PC-9 (cell line): ENCODE results near the gene PHACTR1. TPM values are rescaled to one million over a fixed set of nuclear protein-coding genes. Genes with fewer than 3 reads are reported as not detected.

Experiments
- BruUV-seq: library from RNA; stranded (reverse); fragments of 400-500 nt; replicated peaks from 2 replicates; lab custom pipeline; 2021; lab: Mats Ljungman, UMichigan
- CTCF ChIA-PET: fragments of 300-600 bp; sonication (Branson Sonifier 250); formaldehyde crosslinking; loops from one replicate; lab custom pipeline; 2022; ENCODE audit warnings: antibody characterized with exemption; lab: Charles Lee
- POLR2A ChIA-PET: fragments of 300-600 bp; sonication (Branson Sonifier 250); formaldehyde crosslinking; loops from one replicate; lab custom pipeline; 2022; ENCODE audit warnings: antibody characterized with exemption; ENCODE audit not compliant: unreplicated experiment; lab: Charles Lee
- DNase-seq, 2 experiments: peaks; one replicate each; pipeline versions ENCODE4 v3.0.0 to v3.0.0-alpha.2; 2015 to 2022; ENCODE audit warnings: mixed read lengths in 1 of 2
- H2AFZ ChIP-seq: fragments of 200-600 bp; sonication (generic); 2 replicates; pipeline ENCODE4 v1.8.1; 2017; ENCODE audit warnings: antibody characterized with exemption
- H3F3A ChIP-seq: fragments of 200-600 bp; sonication (generic); 2 replicates; pipeline ENCODE4 v1.8.1; 2017; ENCODE audit warnings: antibody characterized with exemption, mild to moderate bottlenecking, low read depth; ENCODE audit not compliant: insufficient read depth
- H3K27ac ChIP-seq: fragments of 200-600 bp; sonication (generic); 2 replicates; pipeline ENCODE4 v1.6.1; 2016; ENCODE audit warnings: mixed run types
- H3K27me3 ChIP-seq: fragments of 200-600 bp; sonication (generic); 2 replicates; pipeline ENCODE4 v1.6.1; 2016; ENCODE audit warnings: low read depth, mixed run types; ENCODE audit not compliant: insufficient read depth
- H3K36me3 ChIP-seq: fragments of 200-600 bp; sonication (generic); 2 replicates; pipeline ENCODE4 v1.6.1; 2016; ENCODE audit warnings: low read depth, mixed run types
- H3K4me1 ChIP-seq: fragments of 200-600 bp; sonication (generic); replicated peaks from 2 replicates; pipeline ENCODE4 v1.6.1; 2016; ENCODE audit warnings: mixed run types; ENCODE audit not compliant: insufficient read depth
- H3K4me2 ChIP-seq: fragments of 200-600 bp; sonication (generic); 2 replicates; pipeline ENCODE4 v1.6.1; 2017; ENCODE audit warnings: mixed run types
- H3K4me3 ChIP-seq: fragments of 200-600 bp; sonication (generic); 2 replicates; pipeline ENCODE4 v1.6.1; 2016; ENCODE audit warnings: mixed run types
- H3K79me2 ChIP-seq: fragments of 200-600 bp; sonication (generic); 2 replicates; pipeline ENCODE4 v1.6.1; 2017; ENCODE audit warnings: low read depth, mixed run types
- H3K9me2 ChIP-seq: fragments of 200-600 bp; sonication (generic); 2 replicates; pipeline ENCODE4 v1.8.1; 2017; ENCODE audit warnings: mild to moderate bottlenecking; ENCODE audit not compliant: insufficient read depth
- H3K9me3 ChIP-seq: fragments of 200-600 bp; sonication (generic); 2 replicates; pipeline ENCODE4 v1.8.1; 2016; ENCODE audit warnings: low read depth; ENCODE audit not compliant: insufficient read depth
- H4K20me1 ChIP-seq: fragments of 200-600 bp; sonication (generic); 2 replicates; pipeline ENCODE4 v1.8.1; 2017; ENCODE audit not compliant: insufficient read depth
- EZH2 ChIP-seq: fragments of 200-600 bp; sonication (generic); IDR thresholded peaks from 2 replicates; pipeline ENCODE4 v1.8.0; 2017; ENCODE audit warnings: antibody characterized with exemption, low read depth
- intact Hi-C: fragments of 100-400 bp; cut with micrococcal nuclease; formaldehyde crosslinking; loops from one replicate; pipeline ENCODE4 v1.10.0; 2022; ENCODE audit not compliant: unreplicated experiment
- total RNA-seq: library from RNA; stranded (reverse); gene quantifications from 2 replicates; pipeline ENCODE4 v1.2.3, GENCODE V29; 2021
- TF ChIP-seq, protein P1 (sequence below): fragments of 200-600 bp; sonication (generic); conservative IDR thresholded peaks from 2 replicates; pipeline ENCODE4 v1.6.1; 2017; ENCODE audit warnings: mixed run types, antibody characterized with exemption, mild to moderate bottlenecking, moderate library complexity

PHACTR1 gene
- total RNA-seq, 1 experiment from 2014 or later, result not detected

DNA sequence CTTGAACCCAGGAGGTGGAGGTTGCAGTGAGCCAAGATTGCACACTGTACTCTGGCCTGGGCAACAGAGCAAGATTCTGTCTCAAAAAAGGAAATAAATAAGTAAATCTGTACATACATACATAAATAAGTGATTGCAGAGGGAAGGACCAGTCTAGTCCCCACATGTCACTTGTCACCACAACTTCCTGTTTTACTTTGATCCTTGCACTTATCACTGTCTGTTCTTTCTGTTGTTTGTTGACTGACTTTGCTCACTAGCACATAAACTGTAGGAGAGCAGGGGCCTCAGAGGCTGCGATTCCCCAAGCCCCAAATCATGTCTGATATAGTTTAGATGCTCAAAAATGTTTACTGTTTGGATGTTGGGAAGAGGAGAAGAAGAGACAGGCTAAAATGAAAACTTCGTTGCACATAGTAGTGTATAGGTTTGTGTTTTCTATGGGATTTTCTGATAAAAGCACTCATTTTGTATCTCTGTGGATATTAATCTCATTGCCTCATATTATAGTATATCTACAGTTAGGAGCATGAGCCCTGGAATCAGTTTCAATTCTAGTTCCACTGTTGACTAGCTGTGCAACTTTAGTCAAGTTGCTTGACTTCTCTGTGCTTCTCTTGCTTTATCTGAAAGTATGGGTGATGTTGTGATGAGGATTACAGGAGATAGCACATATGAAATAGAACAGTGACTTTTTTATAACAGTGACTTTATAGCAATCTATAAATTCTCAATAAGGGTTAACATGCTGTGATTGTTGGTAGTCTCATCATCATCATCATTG is 446.8 kb downstream of the PHACTR1 start:
- no peaks in the 10 kb centered on the region for H4K20me1 ChIP-seq
- no peaks in the 10 kb centered on the region for H3F3A ChIP-seq
- no peak for DNase-seq
- H3K27ac ChIP-seq, result no peak overlapping the region
- no peaks in the 10 kb centered on the region for H3K9me3 ChIP-seq
- intact Hi-C loops, result no loop called here
- POLR2A ChIA-PET, result no interaction called here
- H3K4me2 ChIP-seq, result no peak overlapping the region
- H3K79me2 ChIP-seq, result no peaks in the 10 kb centered on the region
- TF ChIP-seq, protein P1, sequence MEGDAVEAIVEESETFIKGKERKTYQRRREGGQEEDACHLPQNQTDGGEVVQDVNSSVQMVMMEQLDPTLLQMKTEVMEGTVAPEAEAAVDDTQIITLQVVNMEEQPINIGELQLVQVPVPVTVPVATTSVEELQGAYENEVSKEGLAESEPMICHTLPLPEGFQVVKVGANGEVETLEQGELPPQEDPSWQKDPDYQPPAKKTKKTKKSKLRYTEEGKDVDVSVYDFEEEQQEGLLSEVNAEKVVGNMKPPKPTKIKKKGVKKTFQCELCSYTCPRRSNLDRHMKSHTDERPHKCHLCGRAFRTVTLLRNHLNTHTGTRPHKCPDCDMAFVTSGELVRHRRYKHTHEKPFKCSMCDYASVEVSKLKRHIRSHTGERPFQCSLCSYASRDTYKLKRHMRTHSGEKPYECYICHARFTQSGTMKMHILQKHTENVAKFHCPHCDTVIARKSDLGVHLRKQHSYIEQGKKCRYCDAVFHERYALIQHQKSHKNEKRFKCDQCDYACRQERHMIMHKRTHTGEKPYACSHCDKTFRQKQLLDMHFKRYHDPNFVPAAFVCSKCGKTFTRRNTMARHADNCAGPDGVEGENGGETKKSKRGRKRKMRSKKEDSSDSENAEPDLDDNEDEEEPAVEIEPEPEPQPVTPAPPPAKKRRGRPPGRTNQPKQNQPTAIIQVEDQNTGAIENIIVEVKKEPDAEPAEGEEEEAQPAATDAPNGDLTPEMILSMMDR, result no peak
- TF ChIP-seq EZH2, result no peak
- no peaks in the 10 kb centered on the region for H3K4me1 ChIP-seq
- CTCF ChIA-PET, result no interaction called here
- H2AFZ ChIP-seq, result no peak overlapping the region
- no TSS peak for BruUV-seq
- peaks cover 90% of the 10 kb centered on the region for H3K27me3 ChIP-seq
- H3K9me2 ChIP-seq, result no peaks in the 10 kb centered on the region
- no peak overlapping the region for H3K4me3 ChIP-seq
- no peaks in the 10 kb centered on the region for H3K36me3 ChIP-seq

DNA sequence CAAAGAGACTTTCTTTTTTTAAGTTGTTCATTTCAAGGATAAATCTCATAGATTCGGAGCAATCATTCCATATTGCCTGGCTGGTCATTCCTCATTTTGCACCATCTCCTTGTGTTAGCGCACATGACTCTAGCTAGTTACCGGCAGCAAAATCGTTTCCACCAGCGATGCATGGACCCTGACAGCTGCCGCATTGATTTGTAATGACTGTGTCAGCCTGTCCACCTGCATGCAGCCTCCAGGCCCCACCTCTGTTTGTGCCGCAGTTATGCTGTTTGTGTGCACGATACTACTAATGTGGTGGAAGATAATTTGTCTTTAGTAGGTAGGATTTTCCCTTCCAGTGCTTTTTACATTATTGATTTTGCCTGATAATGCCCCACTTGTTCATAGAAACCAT is 447.7 kb downstream of the PHACTR1 start:
- no peaks in the 10 kb centered on the region for H3K36me3 ChIP-seq
- H4K20me1 ChIP-seq, result no peaks in the 10 kb centered on the region
- H3K4me1 ChIP-seq, result no peaks in the 10 kb centered on the region
- CTCF ChIA-PET, result no interaction called here
- POLR2A ChIA-PET, result no interaction called here
- no peak overlapping the region for H3K4me2 ChIP-seq
- H3K27me3 ChIP-seq, result peaks cover 88% of the 10 kb centered on the region
- no peak for TF ChIP-seq EZH2
- TF ChIP-seq, protein P1, result no peak
- H3K4me3 ChIP-seq, result no peak overlapping the region
- H3K27ac ChIP-seq, result no peak overlapping the region
- intact Hi-C loops, result no loop called here
- H2AFZ ChIP-seq, result no peak overlapping the region
- H3F3A ChIP-seq, result no peaks in the 10 kb centered on the region
- BruUV-seq, result no TSS peak
- no peak for DNase-seq
- H3K9me3 ChIP-seq, result no peaks in the 10 kb centered on the region
- no peaks in the 10 kb centered on the region for H3K9me2 ChIP-seq
- H3K79me2 ChIP-seq, result no peaks in the 10 kb centered on the region

DNA sequence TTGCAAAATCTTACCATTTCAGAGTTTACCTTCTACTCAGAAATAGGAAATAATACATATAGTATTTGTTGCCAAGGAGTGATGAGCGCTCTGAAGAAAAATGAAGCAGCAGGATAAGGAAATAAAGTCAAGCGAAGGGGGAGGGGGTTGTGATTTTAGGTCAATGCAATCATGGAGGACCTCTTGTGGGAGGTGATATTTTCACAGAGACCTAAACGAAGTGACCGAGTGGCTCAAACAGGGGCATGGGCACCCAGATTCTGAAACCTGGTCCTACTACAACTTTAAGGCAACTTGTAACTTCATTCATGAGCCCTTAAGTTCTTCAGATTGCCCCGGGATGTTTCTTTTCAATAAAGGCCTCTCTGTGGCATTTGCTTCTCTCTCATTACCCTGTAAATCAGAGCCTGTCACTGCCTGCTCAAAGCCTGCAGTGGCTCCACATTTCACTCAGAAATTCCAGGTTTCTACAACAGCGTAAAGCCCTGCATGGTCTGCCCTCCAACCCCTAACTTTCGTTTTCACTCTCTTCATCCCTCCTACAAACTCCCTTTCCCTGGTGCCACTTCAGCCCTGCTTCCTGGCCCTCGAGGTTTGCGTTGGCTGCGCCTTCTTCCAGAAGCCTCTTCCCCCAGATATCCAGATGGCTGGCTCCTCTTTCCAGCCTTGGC is 449.1 kb downstream of the PHACTR1 start:
- no peaks in the 10 kb centered on the region for H4K20me1 ChIP-seq
- no peaks in the 10 kb centered on the region for H3K36me3 ChIP-seq
- H3K9me2 ChIP-seq, result no peaks in the 10 kb centered on the region
- ChIA-PET POLR2A (no interaction called here), CTCF (no interaction called here)
- H3K4me2 ChIP-seq, result peak overlapping the region; percentile 26; the same call in 1 of the 2 replicates
- no peaks in the 10 kb centered on the region for H3K79me2 ChIP-seq
- no peaks in the 10 kb centered on the region for H3F3A ChIP-seq
- no peak overlapping the region for H3K4me3 ChIP-seq
- DNase-seq, result no peak
- intact Hi-C loops, result no loop called here
- no peak for TF ChIP-seq EZH2
- TF ChIP-seq, protein P1, result no peak
- peaks cover 89% of the 10 kb centered on the region for H3K27me3 ChIP-seq
- H3K27ac ChIP-seq, result no peak overlapping the region
- H2AFZ ChIP-seq, result no peak overlapping the region
- no TSS peak for BruUV-seq
- no peaks in the 10 kb centered on the region for H3K9me3 ChIP-seq
- H3K4me1 ChIP-seq, result no peaks in the 10 kb centered on the region
